ENCODE measurements around the gene EPB41L5.
A peak's percentile ranks its signal among the peaks of the same experiment; 100 is the strongest.

Gene EPB41L5

GRCh38 chr2:120108049-120108448, 95.2 kb downstream of the EPB41L5 start:
- peak; percentile 34 for DNase-seq (ENCODE audit: low read depth)
- no peak overlapping the region for H3K4me3 ChIP-seq (ENCODE audit: control insufficient read depth, low read depth, low read length)
- TF ChIP-seq CTCF (IDR thresholded peaks at IDR 0.05; ENCODE audit: control insufficient read depth, insufficient read depth, low read depth, low read length, missing control alignments), result no peak

- TF ChIP-seq CTCF (IDR thresholded peaks at IDR 0.05; ENCODE audit: control insufficient read depth, insufficient read depth, low read depth, low read length, missing control alignments), result no peak
- H3K4me3 ChIP-seq (ENCODE audit: control insufficient read depth, low read depth, low read length), result no peak overlapping the region
- DNase-seq (ENCODE audit: low read depth), result no peak
Measured at GRCh38 chr2:120108749-120109148, 95.9 kb downstream of the EPB41L5 start.

GRCh38 chr2:120109186-120110061, 96.5 kb downstream of the EPB41L5 start:
- H3K4me3 ChIP-seq (ENCODE audit: control insufficient read depth, low read depth, low read length), result no peak overlapping the region
- peak; percentile 35 for TF ChIP-seq CTCF (IDR thresholded peaks at IDR 0.05; ENCODE audit: control insufficient read depth, insufficient read depth, low read depth, low read length, missing control alignments)
- DNase-seq (ENCODE audit: low read depth), result no peak

- DNase-seq (ENCODE audit: low read depth), result no peak
- no peak overlapping the region for H3K4me3 ChIP-seq (ENCODE audit: control insufficient read depth, low read depth, low read length)
- TF ChIP-seq CTCF (IDR thresholded peaks at IDR 0.05; ENCODE audit: control insufficient read depth, insufficient read depth, low read depth, low read length, missing control alignments), result no peak
Measured at GRCh38 chr2:120110062-120110362, 97.1 kb downstream of the EPB41L5 start.

- TF ChIP-seq CTCF (IDR thresholded peaks at IDR 0.05; ENCODE audit: control insufficient read depth, insufficient read depth, low read depth, low read length, missing control alignments), result no peak
- no peak overlapping the region for H3K4me3 ChIP-seq (ENCODE audit: control insufficient read depth, low read depth, low read length)
- DNase-seq (ENCODE audit: low read depth), result no peak
Measured at GRCh38 chr2:120110507-120110906, 97.6 kb downstream of the EPB41L5 start.

GRCh38 chr2:120111193-120111592, 98.3 kb downstream of the EPB41L5 start:
- no peak for TF ChIP-seq CTCF (IDR thresholded peaks at IDR 0.05; ENCODE audit: control insufficient read depth, insufficient read depth, low read depth, low read length, missing control alignments)
- no peak for DNase-seq (ENCODE audit: low read depth)
- no peak overlapping the region for H3K4me3 ChIP-seq (ENCODE audit: control insufficient read depth, low read depth, low read length)
